ENCODE measurements around the gene GZMM.

The GZMM gene

DNA sequence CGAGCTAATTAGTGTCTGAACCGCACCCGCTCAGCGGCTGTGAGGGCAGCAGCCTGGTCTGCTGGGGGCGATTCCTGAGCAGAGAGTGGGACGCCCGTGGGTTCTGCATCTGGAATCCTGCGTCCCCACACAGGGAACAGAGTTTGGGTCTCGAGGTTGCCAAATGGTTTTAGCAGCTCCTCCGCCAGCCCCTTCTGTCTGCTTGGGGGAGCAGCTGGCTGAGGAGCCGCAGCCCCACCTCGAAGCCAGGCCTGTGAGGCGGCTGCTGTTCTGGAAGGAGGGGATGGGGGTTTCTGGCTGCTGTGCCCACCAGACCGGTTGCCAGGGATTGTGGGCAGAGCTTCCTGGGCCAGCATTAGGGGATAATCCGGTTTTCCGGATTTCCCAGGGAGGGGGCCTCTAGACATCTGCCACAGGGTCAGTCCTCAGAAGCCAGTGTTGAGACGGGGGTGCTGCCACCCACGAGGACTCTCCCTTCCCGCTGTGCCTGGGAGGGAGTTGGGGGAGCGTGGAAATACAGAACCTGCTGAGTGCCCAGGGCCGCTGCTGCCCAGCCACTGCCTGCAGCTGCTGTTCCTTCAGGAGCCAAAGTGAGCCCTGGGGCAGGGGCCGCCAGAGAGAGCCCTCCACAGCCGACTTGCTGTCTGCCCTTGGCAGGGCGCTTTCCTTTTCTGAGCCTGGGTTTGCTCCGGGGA is 10.3 kb upstream of the GZMM start:
- in situ Hi-C loops (cut with HindIII; ENCODE audit: low sequenced_read_pairs), result no loop called here

- in situ Hi-C loops (cut with HindIII; ENCODE audit: low sequenced_read_pairs), result no loop called here
Observed at GRCh38 chr19:534088-534487, 9.8 kb upstream of the GZMM start.

DNA sequence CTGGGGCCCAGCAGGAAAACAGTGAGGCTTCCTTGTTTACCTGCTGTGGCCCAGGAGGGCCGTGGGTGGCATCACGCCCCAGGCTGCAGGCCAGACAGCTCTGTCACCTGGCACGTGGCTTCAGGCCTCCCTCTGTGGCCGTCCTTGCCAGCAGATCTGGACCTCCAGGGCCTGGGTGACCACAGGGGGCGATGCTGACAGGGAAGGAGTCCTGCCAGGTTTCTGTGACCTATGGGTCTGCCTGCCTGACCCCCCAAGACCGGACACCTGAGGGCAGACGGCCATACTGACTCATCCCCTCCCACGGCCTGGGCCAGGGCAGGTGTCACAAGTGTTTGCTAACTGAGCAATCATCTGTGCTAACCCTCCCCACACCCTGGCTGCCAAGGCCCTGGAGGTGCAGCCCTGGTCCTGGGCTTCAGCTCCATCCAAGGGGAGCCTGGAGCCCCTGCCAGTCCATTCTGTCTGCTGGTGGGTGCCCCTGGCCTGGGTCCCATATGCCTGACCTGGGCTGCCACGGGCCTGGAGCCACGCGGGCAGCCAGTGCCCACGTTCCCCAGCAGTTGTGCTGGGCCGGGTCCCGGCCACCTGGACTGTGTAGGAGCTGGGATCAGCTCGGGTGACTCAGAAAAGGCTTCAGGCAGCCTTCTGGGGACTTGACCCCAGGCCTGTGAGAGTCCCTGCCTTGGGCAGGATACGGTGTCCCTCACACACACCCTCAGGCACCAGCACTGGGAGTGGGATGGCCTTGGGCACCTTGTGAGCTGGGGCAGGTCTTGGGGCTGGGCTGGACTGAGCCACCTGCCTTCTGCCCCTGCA is 8.6 kb upstream of the GZMM start:
- in situ Hi-C loops (cut with HindIII; ENCODE audit: low sequenced_read_pairs), result no loop called here

GRCh38 chr19:536031-536880 is 7.6 kb upstream of the GZMM start:
- in situ Hi-C loops (cut with HindIII; ENCODE audit: low sequenced_read_pairs), result no loop called here

DNA sequence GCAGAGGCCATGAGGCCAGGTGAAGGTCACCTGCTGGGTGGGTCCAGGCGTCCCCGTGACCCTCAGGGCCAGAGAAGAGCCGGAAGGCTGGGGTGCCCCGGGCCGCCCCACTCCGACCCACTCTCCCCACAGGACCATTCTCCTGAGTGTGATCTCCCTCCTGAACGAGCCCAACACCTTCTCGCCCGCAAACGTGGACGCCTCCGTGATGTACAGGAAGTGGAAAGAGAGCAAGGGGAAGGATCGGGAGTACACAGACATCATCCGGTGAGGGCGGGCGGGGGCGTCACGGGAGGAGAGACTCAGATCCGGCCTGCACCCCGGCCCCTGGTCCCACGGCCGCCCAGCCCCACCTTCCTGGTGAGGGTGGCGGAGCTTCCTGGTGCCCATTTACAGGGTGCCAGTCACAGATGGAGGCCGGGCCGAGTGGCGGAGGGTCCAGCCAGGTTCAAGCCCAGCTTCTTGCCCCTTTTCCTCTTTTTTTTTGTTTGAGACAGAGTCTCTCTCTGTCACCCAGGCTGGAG is 6.9 kb upstream of the GZMM start:
- in situ Hi-C loops (cut with HindIII; ENCODE audit: low sequenced_read_pairs), result no loop called here

GRCh38 chr19:538641-539428 is 5.0 kb upstream of the GZMM start:
- in situ Hi-C loops (cut with HindIII; ENCODE audit: low sequenced_read_pairs), result no loop called here

GRCh38 chr19:539429-540030 is 4.3 kb upstream of the GZMM start:
- in situ Hi-C loops (cut with HindIII; ENCODE audit: low sequenced_read_pairs), result no loop called here

GRCh38 chr19:540867-541637 is 2.8 kb upstream of the GZMM start:
- in situ Hi-C loops (cut with HindIII; ENCODE audit: low sequenced_read_pairs), result no loop called here

DNA sequence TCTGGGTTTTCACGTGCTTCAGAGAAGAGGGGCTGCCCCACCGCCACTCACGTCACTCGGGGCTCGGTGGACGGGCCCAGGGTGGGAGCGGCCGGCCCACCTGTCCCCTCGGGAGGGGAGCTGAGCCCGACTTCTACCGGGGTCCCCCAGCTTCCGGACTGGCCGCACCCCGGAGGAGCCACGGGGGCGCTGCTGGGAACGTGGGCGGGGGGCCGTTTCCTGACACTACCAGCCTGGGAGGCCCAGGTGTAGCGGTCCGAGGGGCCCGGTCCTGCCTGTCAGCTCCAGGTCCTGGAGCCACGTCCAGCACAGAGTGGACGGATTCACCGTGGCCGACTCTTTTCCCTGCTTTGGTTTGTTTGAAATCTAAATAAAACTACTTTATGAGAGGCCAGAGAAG is 2.2 kb upstream of the GZMM start:
- in situ Hi-C loops (cut with HindIII; ENCODE audit: low sequenced_read_pairs), result no loop called here

GRCh38 chr19:542173-542866 is 1.5 kb upstream of the GZMM start:
- in situ Hi-C loops (cut with HindIII; ENCODE audit: low sequenced_read_pairs), result no loop called here

DNA sequence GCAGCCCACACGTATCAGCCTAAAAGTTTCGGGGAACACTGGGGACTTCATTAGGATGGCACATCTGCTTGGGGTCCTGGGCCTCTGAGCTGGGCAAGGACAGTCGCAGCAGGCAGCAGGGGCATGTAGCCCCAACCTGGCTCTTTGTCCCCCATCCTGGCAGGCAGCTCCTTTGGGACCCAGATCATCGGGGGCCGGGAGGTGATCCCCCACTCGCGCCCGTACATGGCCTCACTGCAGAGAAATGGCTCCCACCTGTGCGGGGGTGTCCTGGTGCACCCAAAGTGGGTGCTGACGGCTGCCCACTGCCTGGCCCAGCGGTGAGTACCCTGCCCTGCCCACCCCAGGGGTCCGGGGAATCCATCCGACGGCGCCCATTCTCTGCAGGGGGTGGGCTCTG is 3.3 kb downstream of the GZMM start:
- in situ Hi-C loops (cut with HindIII; ENCODE audit: low sequenced_read_pairs), result no loop called here

- in situ Hi-C loops (cut with HindIII; ENCODE audit: low sequenced_read_pairs), result no loop called here
Observed at GRCh38 chr19:547836-548720, 4.2 kb downstream of the GZMM start.

DNA sequence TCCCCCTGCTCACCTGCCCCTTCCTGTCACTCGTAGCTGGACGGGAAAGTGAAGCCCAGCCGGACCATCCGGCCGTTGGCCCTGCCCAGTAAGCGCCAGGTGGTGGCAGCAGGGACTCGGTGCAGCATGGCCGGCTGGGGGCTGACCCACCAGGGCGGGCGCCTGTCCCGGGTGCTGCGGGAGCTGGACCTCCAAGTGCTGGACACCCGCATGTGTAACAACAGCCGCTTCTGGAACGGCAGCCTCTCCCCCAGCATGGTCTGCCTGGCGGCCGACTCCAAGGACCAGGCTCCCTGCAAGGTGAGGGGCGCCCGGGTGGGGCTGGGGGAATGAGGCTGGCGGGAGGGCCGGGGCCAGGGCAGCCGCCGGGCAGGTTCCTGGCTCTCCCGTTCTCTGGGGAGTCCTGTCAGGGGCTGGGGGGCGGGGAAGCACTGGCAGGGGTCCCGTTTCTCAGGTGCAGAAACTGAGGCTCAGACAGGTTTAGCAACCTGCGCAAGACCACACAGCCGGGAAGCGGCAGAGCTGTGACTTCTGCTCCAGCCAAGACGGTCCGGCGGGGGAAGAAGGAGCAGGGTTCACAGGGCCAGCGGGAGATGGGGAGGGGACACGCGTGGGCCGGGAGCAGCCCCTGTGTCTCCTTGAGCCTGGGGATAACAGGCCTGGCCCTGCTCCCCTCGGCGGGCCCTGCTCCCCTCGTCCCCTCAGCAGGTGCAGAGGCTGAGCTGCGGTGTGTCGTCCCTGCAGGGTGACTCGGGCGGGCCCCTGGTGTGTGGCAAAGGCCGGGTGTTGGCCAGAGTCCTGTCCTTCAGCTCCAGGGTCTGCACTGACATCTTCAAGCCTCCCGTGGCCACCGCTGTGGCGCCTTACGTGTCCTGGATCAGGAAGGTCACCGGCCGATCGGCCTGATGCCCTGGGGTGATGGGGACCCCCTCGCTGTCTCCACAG is 5.3 kb downstream of the GZMM start:
- in situ Hi-C loops (cut with HindIII; ENCODE audit: low sequenced_read_pairs), result no loop called here

DNA sequence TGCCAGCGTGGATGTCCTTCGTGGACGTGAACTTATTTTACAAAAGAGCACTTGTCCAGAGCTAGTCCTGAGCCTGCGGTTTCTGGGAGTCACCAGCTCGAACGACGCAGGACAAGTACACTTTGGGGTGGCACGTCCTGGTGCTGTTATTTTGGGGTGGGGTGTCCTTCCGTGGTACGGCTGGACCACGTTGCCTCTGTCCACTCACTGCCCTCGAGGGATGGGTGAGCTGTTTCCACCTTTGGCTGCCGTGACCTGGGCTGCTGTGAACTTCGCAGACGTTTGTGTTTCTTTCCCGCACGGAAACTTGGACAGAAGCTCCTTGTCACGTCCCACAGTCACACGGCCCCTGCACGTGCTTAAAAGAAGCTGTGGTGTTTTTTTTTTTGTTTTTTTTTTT is 11.0 kb downstream of the GZMM start:
- in situ Hi-C loops (cut with HindIII; ENCODE audit: low sequenced_read_pairs), result no loop called here

DNA sequence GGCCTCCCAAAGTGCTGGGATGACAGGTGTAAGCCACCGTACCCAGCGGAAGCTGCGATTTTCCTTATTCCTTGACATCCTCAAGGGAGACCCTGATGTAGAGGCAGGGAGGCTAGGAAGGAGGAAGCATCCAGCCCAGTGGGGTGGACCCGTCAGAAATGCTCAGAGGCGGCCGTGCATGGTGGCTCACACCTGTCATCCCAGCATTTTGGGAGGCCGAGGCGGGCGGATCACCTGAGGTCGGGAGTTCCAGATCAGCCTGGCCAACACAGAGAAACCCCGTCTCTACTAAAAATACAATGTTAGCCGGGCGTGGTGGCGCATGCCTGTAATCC is 11.6 kb downstream of the GZMM start:
- in situ Hi-C loops (cut with HindIII; ENCODE audit: low sequenced_read_pairs), result no loop called here

DNA sequence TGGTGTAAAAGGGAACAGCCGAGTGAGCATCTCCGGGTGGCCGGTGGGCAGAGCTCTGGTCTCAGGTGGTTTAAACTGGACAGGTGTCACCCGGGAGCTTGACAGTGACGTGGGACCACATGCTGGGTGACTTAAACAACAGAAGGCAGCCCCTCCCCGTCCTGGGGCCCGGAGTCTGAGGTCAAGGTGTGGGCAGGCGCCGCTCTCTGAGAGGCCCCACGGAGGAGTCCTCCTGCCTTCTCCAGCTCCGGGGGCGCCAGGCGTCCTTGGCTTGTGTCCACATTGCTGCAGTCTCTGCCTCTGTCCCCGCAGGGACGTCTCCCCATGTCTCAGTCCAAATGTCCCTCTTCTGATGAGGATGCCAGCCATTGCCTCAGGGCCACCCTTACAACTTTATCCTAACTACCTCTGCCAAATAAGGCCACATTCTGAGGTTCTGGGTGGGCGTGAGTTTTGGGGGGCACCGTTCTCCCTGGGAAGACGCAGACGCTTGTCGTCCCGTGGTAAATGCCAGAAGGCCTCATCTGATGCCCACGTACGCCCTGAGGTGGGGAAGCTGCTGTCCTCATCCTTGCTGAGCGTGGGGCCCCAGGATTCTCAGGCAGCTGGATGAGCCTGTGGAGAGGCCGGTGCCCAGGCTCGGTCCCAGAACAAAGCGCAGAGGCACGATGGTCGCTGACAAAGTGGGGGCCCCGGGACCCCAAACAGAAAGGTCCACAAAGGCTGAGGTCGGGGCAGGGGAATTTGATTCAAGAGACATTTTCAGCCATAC is 12.9 kb downstream of the GZMM start:
- in situ Hi-C loops (cut with HindIII; ENCODE audit: low sequenced_read_pairs), result no loop called here
